ENCODE measurements around the gene DESI2.
"Not testable (repeated sequence)": the region's sequence is repeated elsewhere in the genome, so short reads cannot be mapped to it uniquely, and the experiment has no call there.

DESI2 gene

DNA sequence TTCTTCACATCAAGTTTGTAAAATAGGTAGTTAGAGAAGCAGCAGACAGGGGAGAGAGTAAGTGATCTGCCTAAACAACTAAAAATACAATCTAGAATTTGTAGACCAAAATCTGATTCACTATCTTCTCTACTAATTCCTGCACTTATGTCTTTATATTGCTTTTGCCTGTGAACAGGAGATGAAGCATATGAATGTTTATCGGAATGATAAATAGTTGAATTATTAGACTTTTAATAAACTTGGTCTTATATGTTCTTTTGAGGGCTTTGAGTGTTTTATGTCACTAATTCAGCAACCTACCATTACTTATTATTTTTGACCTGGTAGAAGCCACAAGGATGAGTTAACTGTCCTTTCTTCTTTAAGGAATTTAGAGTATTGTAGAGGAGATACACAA, 2.3 kb downstream of the DESI2 start:
- no peak for DNase-seq

GRCh38 chr1:244657421-244657820, 4.5 kb downstream of the DESI2 start:
- DNase-seq: no peak

DNA sequence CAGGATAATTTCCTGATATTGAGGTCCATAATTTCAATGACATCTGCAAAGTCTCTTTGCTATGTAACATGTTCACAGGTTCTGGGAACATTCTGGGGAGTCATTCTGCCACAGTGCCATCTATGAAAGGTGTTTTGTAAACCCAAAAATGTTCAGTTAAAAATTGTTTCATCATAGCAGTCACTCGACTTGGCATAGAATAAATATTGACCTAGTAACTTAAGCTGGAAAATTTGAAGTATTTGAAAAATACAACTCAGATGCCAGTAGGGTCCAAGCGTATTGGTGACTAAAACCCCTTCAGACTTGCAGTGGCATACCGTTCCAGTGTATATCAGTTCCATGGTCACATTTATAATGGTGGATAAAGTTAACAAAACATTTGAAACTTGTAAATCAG, 6.8 kb downstream of the DESI2 start:
- no peak for DNase-seq

GRCh38 chr1:244660595-244660994, 7.7 kb downstream of the DESI2 start:
- no peak for DNase-seq

DNA sequence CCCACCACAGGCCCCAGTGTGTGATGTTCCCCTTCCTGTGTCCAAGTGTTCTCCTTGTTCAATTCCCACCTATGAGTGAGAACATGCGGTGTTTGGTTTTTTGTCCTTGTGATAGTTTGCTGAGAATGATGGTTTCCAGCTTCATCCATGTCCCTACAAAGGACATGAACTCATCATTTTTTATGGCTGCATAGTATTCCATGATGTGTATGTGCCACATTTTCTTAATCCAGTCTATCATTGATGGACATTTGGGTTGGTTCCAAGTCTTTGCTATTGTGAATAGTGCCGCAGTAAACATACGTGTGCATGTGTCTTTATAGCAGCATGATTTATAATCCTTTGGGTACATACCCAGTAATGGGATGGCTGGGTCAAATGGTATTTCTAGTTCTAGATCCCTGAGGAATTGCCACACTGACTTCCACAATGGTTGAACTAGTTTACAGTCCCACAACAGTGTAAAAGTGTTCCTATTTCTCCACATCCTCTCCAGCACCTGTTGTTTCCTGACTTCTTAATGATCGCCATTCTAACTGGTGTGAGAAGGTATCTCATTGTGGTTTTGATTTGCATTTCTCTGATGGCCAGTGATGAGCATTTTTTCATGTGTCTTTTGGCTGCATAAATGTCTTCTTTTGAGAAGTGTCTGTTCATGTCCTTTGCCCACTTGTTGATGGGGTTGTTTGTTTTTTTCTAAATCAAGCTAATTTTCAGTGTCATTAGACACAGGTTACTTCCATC, 8.8 kb downstream of the DESI2 start:
- not testable (repeated sequence) for DNase-seq

DNA sequence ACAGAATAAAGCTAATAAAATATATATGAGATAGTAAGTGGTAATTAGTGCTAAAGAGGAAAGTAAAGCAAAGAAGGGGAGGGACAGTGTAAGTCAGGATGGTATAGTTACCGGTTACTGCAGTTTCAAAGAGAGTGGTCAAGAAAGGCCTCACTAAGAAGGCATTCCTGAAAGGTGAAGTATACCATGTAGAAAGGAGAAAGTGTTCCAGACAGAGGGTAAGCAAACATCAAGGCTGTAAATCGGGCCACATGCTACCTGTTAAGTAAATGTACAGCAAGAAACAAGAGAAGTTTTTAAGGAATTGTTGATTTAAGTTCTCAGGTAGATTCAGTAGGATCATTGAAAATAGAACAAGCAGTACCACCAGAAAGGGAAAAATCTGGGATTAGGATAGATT, 9.7 kb downstream of the DESI2 start:
- peak; percentile 29 for DNase-seq

DNA sequence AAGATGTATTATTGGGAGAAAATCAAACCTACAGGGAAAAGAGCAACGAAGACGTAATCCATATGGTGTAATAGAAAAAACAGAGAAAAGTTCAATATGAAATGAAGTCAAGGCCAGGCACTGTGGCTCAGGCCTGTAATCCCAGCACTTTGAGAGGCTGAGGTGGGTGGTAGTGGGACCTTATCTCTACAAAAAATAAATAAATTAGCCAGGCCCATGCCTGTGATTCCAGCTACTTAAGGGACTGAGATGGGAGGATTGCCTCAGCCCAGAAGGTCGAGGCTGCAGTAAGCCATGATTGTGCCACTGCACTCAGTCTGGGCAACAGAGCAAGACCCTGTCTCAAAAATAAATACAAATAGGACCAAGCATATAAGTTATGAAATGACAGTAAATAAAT, 11.4 kb downstream of the DESI2 start:
- DNase-seq: no peak

DNA sequence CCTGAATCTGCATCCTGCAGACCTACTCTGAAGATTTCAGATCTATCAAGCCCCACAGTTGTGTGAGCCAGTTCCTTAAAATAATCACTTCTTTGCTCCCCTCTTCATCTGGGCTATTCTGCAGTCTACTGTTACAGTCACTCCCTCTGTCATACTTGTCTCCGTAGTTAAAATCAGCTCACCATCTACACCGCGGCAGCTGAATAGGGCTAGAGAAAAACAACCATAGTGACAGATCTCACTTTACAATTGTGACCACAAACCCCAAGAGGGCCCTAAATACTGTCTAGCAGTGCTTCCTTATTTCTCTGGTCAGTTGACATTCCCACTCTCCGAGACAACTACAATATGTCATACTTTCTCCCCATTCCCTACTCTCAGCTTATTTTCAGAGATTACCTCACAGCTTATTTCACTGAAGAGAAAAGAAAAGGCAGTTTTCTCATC, 12.9 kb downstream of the DESI2 start:
- DNase-seq: no peak

DNA sequence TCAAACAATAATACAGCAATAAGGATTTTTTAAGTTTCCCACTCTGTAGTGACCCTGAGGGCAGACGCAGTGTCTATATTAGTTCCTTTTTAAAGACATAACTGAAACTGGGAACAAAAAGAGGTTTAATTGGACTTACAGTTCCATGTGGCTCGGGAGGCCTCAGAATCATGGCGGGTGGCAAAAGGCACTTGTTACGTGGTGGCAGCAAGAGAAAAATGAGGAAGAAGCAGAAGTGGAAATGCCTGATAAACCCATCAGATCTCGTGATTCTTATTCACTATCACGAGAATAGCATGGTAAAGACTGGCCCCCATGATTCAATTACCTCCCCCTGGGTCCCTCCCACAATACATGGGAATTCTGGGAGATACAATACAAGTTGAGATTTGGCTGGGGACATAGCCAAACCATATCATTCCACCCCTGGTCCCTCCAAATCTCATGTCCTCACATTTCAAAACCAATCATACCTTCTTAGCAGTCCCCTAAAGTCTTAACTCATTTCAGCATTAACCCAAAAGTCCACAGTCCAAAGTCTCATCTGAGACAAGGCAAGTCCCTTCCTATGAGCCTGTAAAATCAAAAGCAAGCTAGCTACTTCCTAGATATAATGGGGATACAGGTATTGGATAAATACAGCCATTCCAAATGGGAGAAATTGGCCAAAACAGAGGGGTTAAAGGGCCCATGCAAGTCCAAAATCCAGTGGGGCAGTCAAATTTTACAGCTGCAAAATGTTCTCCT, 13.9 kb downstream of the DESI2 start:
- DNase-seq: not testable (repeated sequence)

DNA sequence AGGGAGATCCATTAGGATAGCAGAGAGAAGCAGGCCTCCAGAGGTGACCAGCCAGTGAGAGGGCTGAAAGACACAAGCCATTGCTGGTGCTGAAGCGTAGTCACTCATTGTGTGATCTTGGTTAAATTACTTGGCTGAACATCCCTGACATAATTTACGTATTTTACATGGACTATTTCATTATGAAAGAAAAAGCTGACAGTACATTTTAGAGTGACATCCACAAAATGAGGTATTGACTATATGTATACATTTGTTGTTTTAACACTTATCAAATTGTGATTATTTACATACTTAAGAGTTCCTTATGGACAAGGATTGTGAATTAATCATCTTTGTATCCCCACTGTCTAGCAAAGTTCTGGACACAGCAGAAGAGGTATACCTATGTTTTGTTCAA, 14.9 kb downstream of the DESI2 start:
- DNase-seq: no peak

- DNase-seq: no peak
These were observed 20.2 kb downstream of the DESI2 start for GRCh38 chr1:244672946-244673682.

- DNase-seq: no peak
These were observed 21.5 kb downstream of the DESI2 start for GRCh38 chr1:244674446-244674845.

DNA sequence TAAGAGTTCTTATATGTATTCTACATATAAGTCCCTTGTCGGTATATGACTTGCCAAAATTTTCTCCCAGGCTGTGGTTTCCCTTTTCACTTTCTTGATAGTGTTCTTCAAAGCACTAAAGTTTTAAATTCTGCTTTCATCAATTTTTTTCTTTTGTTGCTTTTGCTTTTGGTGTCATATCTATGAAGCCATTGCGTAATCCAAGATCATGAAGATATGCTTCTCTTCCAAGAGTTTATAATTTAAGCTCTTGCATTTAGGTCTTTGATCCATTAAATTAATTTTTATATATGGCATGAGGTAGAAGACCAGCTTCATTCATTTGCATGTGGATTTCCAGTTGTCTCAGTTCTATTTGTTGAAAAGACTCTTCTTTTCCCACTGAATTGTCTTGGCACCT, 22.2 kb downstream of the DESI2 start:
- DNase-seq: no peak

- no peak for DNase-seq
These were observed 25.8 kb downstream of the DESI2 start for GRCh38 chr1:244678697-244679096.

GRCh38 chr1:244680667-244681066, 27.7 kb downstream of the DESI2 start:
- DNase-seq: no peak

DNA sequence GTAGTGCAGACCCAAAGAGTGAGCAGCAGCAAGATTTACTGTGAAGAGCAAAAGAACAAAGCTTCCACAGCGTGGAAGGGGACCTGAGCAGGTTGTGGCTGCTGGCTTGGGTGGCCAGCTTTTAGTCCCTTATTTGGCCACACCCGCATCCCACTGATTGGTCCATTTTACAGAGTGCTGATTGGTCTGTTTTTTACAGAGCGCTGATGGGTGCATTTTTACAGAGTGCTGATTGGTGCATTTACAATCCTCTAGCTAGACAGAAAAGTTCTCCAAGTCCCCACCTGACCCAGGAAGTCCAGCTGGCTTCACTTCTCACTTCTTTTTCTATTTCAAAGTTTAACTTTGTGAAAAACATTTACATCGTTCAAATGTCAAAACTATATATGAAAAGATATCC, 29.2 kb downstream of the DESI2 start:
- not testable (repeated sequence) for DNase-seq

DNA sequence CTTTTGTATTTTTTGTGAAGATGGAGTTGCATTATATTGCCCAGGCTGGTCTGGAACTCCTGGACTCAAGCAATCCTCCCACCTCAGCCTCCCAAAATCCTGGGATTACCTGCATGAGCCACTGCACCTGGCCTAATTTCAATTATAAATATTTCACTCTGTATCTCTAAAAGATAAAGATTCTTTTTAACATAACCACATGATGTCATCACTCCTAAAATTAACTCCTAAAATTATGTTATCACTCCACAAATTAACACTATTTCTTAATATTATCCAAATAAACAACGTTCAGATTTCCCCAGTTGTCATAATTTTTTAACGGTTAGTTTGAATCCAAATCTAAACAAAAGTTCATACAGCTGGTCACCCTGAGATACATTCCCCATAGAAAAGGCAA, 43.0 kb downstream of the DESI2 start:
- DNase-seq: no peak

GRCh38 chr1:244699741-244700140, 46.8 kb downstream of the DESI2 start:
- DNase-seq: no peak

- DNase-seq: no peak
These were observed 47.9 kb downstream of the DESI2 start for GRCh38 chr1:244700808-244701207.

GRCh38 chr1:244702620-244703019, 49.7 kb downstream of the DESI2 start:
- no peak for DNase-seq

DNA sequence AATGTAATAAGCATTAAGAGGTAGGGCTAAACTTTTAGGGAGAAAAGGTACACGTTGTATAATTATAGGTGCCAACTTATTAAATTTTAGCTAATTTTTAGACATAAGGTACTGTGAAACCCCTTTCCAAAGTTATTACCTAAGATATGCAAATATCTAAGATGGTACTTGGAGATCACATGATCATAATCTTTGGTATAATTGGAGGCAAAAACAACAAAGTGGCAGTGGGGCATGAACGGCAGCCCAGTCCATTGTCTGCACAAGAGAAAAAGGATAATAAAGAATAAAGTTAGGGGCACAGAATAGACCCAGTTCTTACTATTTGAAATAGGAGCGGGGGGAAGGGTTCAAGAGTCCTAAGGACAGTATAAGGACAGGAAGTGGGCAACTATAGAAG, 51.2 kb downstream of the DESI2 start:
- no peak for DNase-seq

GRCh38 chr1:244705261-244706234, 52.6 kb downstream of the DESI2 start:
- DNase-seq: no peak

DNA sequence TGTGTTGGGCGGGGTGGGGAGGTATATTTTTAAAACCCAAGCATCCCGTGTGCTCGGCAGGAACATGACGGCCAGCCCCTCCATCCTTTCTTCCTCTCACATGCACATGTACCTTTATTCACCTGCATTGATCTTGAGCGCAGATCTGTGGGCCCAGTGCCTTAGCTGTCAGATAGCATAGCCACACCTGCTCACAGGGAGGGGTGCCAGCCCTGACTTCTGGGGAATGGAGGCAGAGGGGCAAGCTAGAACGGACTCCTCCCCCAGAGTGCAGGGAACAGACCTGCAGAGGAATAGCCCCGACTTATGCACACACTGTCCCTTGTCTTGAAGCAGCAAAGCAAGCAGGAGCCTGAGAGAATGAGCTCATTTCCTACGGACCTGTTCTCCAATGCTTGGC, 56.1 kb downstream of the DESI2 start:
- DNase-seq: no peak
